ENCODE data around the gene MED20.

The MED20 gene

DNA sequence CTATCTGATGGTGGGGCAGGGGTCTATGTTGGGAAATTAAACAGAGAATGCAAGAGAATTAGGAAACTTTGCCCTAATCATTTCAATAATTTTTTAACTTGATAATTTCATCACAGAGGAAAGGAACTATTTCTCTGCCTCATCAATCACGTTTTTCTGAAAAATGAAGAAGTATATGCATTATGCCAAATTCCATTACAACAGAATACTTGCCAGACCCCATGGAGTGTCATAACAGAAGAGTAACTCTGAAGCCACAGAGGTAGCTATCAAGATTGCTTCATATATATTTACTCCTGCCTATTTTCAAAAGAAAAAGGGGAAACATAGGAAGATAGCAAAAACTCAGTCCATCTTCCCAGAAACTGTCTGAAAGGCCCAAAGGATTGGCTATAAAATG is 20.1 kb downstream of the MED20 start:
- no peak for DNase-seq (ENCODE audit: low read depth, low spot score)
- TF ChIP-seq POLR2AphosphoS5 (IDR thresholded peaks at IDR 0.05; ENCODE audit: borderline replicate concordance, low read depth, low read length): no peak
- TF ChIP-seq EZH2 (IDR thresholded peaks at IDR 0.05): no peak
- TF ChIP-seq FOXP2 (optimal IDR thresholded peaks at IDR 0.05; ENCODE audit: control extremely low read depth, extremely low read length, insufficient read depth): no peak
- no peak overlapping the region for H3K9ac ChIP-seq (ENCODE audit: insufficient read length)
- H3K36me3 ChIP-seq (ENCODE audit: insufficient read depth, low read length): peaks cover 16% of the 10 kb centered on the region
- H3K27ac ChIP-seq: no peak overlapping the region
- no peaks in the 10 kb centered on the region for H3K9me3 ChIP-seq (ENCODE audit: low read depth, low read length)
- H3K4me3 ChIP-seq: no peak overlapping the region

DNA sequence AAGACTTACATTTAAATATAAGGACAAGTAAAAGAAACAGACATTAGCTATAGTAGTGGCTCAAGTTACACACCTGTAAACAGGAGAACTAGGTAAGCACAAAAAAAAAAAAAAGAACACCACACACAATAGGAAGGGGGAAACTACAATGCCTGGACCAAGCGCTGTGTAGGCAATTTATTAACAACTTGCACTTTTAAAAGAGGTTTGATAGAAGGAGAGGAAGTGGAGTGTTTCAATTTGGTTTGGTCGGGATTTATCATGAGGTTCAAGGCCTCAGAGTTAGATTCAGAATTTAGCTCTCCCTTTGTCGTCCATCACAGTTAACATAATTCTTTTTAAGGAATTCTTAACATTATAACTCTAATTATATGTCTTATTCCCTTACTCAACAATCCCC is 24.7 kb downstream of the MED20 start:
- peak overlapping the region; percentile 83 for H3K4me3 ChIP-seq
- H3K36me3 ChIP-seq (ENCODE audit: insufficient read depth, low read length): no peaks in the 10 kb centered on the region
- H3K9ac ChIP-seq (ENCODE audit: insufficient read length): peak overlapping the region; percentile 73
- H3K9me3 ChIP-seq (ENCODE audit: low read depth, low read length): no peaks in the 10 kb centered on the region
- H3K27ac ChIP-seq: no peak overlapping the region
- TF ChIP-seq FOXP2 (optimal IDR thresholded peaks at IDR 0.05; ENCODE audit: control extremely low read depth, extremely low read length, insufficient read depth) (no peak), POLR2AphosphoS5 (IDR thresholded peaks at IDR 0.05; ENCODE audit: borderline replicate concordance, low read depth, low read length) (no peak), EZH2 (IDR thresholded peaks at IDR 0.05) (no peak)
- DNase-seq (ENCODE audit: low read depth, low spot score): no peak

DNA sequence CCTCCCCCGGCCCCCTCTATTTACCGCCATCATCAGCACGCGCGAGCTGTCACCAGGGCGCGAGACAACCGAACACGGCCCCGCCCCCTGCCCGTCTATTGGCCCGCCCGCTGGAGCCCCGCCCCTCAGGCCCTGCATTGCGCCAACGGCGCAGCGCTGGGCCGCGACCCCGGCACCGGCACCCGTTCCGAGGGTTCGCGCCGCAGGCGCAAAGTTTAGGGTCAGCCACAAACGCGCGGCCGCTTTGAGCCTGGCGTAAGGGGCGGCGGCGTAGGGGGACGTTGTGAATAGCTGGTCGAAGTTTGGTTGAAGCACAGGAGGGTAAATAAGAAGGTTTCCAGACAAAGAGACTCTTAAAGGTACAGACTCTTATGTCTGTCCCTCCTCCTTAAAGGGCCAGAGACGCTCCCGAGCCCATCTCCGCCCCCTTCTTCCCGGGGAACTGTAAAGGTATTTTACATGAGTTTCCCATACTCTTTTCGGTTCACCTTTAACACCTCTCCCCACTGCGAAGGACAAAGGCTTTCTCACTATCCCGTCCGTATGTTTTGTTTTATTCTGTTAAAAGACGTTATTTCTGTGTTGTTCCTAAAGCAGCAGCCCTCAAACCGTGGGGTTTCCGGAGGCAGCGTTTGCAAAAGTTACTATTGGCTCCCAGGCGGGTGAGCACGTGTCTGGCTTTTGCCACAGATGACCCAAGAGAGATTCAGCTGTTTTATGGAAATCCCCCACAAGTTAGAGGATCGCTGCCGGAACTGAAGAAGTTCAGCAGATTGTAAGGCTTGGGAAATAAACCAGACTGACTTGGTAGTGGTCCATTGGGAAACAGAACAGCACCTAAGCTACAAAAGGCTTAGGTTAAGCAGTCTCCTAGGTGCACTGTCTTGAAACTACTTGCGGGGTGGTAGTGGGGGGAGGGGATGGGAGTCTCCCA is 25.4 kb downstream of the MED20 start, which contains the start of gene USP49:
Gene USP49, minus strand, starts transcription at position 76 of the 934 bp plus-strand sequence. CDS start 88,392 bp downstream, outside the sequence.
- H3K9me3 ChIP-seq (ENCODE audit: low read depth, low read length): no peaks in the 10 kb centered on the region
- peak within 1 kb of the TSS; percentile 51 for H3K27ac ChIP-seq
- H3K9ac ChIP-seq (ENCODE audit: insufficient read length): peak within 1 kb of the TSS; percentile 73
- TF ChIP-seq POLR2AphosphoS5 (IDR thresholded peaks at IDR 0.05; ENCODE audit: borderline replicate concordance, low read depth, low read length) (peak; percentile 68; the same call in 1 of the 2 replicates), EZH2 (IDR thresholded peaks at IDR 0.05) (no peak), FOXP2 (optimal IDR thresholded peaks at IDR 0.05; ENCODE audit: control extremely low read depth, extremely low read length, insufficient read depth) (no peak)
- H3K4me3 ChIP-seq: peak within 1 kb of the TSS; percentile 83
- peak; percentile 26 for DNase-seq (ENCODE audit: low read depth, low spot score)
- H3K36me3 ChIP-seq (ENCODE audit: insufficient read depth, low read length): no peaks in the 10 kb centered on the region

DNA sequence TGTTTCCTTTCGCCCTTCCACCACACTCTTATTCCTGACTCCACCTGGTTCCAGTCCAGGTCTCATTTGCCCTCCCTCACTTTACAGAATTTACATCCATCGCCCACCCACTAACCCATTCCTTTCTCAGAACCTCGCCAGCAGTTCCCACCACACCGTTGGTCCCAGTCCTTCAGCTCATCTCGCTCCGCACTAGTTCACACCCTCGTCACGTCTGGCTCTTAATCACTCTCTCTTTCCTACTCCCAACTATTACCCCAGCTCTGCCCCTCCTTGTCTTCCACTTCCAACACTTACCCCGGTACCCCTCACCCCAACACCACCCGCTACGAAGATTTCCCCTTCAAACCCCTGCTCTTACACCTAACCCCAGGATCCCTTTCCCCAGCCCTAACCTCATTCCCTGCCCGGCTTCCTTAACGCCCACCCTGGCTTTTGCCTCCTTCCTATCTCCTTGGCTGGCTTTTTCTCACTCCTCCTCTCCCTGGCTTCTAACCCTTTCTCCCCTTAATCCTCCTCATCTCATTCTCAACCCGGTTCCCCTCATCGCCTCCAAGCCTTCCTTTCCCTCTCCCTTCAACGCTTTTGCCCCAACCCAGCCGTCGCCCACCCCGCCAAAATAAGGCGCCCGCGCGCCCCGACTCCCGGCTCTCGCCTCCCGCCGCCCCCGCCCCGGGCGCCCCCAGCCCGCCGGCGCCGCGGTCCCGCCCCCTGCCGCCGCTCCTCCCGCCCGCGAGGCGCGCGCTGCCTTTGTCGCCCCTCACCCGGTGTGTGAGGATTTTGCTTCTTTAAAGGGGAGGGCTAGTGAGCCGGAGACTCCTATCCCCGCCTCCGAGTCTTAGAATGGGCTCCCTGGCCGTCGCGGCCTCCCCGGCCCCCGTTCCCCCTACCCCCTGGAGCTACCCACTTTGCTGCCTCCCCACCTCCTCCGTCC is 26.3 kb downstream of the MED20 start:
- Histone ChIP-seq H3K9ac (ENCODE audit: insufficient read length) (peak overlapping the region; percentile 73), H3K36me3 (ENCODE audit: insufficient read depth, low read length) (no peaks in the 10 kb centered on the region), H3K27ac (no peak overlapping the region), H3K4me3 (peak overlapping the region; percentile 83), H3K9me3 (ENCODE audit: low read depth, low read length) (no peaks in the 10 kb centered on the region)
- TF ChIP-seq FOXP2 (optimal IDR thresholded peaks at IDR 0.05; ENCODE audit: control extremely low read depth, extremely low read length, insufficient read depth) (no peak), POLR2AphosphoS5 (IDR thresholded peaks at IDR 0.05; ENCODE audit: borderline replicate concordance, low read depth, low read length) (no peak), EZH2 (IDR thresholded peaks at IDR 0.05) (no peak)
- no peak for DNase-seq (ENCODE audit: low read depth, low spot score)

DNA sequence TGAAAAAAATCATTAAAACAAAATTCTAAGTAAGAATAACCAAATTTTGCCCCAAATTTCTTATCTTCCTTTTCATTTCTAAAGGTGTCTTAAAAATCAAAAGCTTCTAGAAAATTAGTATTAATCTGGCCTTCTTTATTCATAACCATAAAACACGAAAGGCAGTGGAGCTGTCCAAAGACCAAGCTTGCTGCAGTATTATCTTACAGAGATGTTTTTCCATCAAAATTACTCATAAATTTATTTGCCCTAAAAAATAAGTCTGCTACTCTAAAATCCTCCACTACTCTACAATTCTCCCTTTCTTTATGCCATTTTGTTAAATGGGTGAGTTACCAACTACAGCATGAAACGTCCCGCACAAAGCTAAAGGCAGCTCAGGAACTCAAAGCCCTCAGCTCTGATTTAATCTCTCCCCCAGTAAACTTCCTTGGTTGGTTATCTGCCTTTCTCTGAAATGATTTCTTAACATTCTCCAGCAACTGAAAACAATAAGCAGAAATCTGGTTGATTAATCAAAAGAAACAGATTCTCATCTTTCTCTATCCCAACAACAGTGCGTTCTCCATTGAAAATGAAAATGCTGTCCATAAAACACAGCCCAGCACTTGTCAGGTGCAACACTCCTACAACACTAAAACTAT is 27.9 kb downstream of the MED20 start:
- no peaks in the 10 kb centered on the region for H3K9me3 ChIP-seq (ENCODE audit: low read depth, low read length)
- no peak for DNase-seq (ENCODE audit: low read depth, low spot score)
- H3K9ac ChIP-seq (ENCODE audit: insufficient read length): no peak overlapping the region
- H3K27ac ChIP-seq: no peak overlapping the region
- TF ChIP-seq FOXP2 (optimal IDR thresholded peaks at IDR 0.05; ENCODE audit: control extremely low read depth, extremely low read length, insufficient read depth) (no peak), EZH2 (IDR thresholded peaks at IDR 0.05) (no peak), POLR2AphosphoS5 (IDR thresholded peaks at IDR 0.05; ENCODE audit: borderline replicate concordance, low read depth, low read length) (no peak)
- H3K36me3 ChIP-seq (ENCODE audit: insufficient read depth, low read length): no peaks in the 10 kb centered on the region
- peak overlapping the region; percentile 83 for H3K4me3 ChIP-seq

DNA sequence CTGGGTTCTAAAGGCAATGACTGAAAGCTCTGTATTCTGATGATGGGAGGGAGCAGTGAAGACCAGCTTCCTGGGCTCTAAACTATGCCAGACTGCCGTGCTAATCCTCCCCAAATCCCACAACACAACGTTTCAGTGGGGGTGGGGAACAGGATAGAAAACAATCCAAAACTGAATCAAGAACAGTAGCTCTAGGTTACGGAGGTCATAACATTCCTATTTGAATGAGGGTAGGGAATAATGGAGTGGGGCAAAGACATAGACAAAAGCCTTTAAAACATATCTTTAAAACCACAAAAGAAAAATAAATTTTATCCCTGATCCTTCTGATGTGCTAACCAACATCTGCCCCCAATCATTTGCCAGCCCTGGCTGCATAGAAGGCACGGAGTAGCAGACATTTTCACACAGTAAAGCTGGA is 33.6 kb downstream of the MED20 start:
- Histone ChIP-seq H3K36me3 (ENCODE audit: insufficient read depth, low read length) (no peaks in the 10 kb centered on the region), H3K9ac (ENCODE audit: insufficient read length) (no peak overlapping the region), H3K27ac (no peak overlapping the region), H3K4me3 (no peak overlapping the region), H3K9me3 (ENCODE audit: low read depth, low read length) (no peaks in the 10 kb centered on the region)
- TF ChIP-seq POLR2AphosphoS5 (IDR thresholded peaks at IDR 0.05; ENCODE audit: borderline replicate concordance, low read depth, low read length) (no peak), FOXP2 (optimal IDR thresholded peaks at IDR 0.05; ENCODE audit: control extremely low read depth, extremely low read length, insufficient read depth) (no peak), EZH2 (IDR thresholded peaks at IDR 0.05) (no peak)
- DNase-seq (ENCODE audit: low read depth, low spot score): no peak

DNA sequence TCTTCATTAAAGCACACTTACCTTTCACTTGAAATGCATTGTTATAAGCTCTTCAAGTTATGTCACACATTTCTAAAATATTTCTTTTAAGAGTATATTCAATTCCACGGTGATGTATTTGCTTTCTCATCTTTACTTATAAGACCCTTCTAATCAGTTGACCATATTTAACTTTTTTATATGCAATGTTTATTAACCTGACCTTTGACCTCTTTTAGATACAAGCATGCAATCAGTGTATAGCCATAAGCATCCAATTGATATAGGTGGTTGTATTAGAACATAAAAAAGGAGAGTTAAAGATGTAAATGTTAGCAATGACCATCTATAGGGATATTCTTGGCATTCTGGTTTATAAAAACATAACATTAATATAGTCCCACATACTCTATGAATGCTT is 35.0 kb downstream of the MED20 start:
- no peaks in the 10 kb centered on the region for H3K9me3 ChIP-seq (ENCODE audit: low read depth, low read length)
- H3K36me3 ChIP-seq (ENCODE audit: insufficient read depth, low read length): no peaks in the 10 kb centered on the region
- TF ChIP-seq EZH2 (IDR thresholded peaks at IDR 0.05) (no peak), POLR2AphosphoS5 (IDR thresholded peaks at IDR 0.05; ENCODE audit: borderline replicate concordance, low read depth, low read length) (no peak), FOXP2 (optimal IDR thresholded peaks at IDR 0.05; ENCODE audit: control extremely low read depth, extremely low read length, insufficient read depth) (no peak)
- no peak for DNase-seq (ENCODE audit: low read depth, low spot score)
- H3K4me3 ChIP-seq: no peak overlapping the region
- H3K9ac ChIP-seq (ENCODE audit: insufficient read length): no peak overlapping the region
- H3K27ac ChIP-seq: no peak overlapping the region

Data from SK-N-MC (cell line).